Mesenchymal stem cell (in vitro differentiated cells and primary cell): Measurements from ENCODE around the gene COL11A2.

ENCODE experiments used
- DNase-seq: peaks from one replicate; pipeline ENCODE4 v3.0.0-alpha.2; 2013
- H2AFZ ChIP-seq: one replicate; pipeline ENCODE4 v1.6.1; 2013; ENCODE audit warnings: low read depth, mild to moderate bottlenecking, control low read depth, inconsistent platforms, low read length, moderate library complexity
- H2AK5ac ChIP-seq: 2 replicates; pipeline ENCODE4 v1.6.1; 2013; ENCODE audit warnings: low read length, moderate library complexity, mild to moderate bottlenecking, inconsistent platforms; ENCODE audit not compliant: severe bottlenecking
- H2BK120ac ChIP-seq: one replicate; pipeline ENCODE4 v1.6.1; 2013; ENCODE audit warnings: low read depth, mild to moderate bottlenecking, inconsistent platforms, low read length, moderate library complexity
- H2BK12ac ChIP-seq, 2 experiments: one replicate each; pipeline ENCODE4 v1.6.1; 2013; ENCODE audit warnings: inconsistent platforms in 2 of 2, low read length in 2 of 2, mild to moderate bottlenecking in 2 of 2, moderate library complexity in 2 of 2, control low read depth in 1 of 2
- H2BK15ac ChIP-seq: one replicate; pipeline ENCODE4 v1.6.1; 2013; ENCODE audit warnings: mild to moderate bottlenecking, low read depth, inconsistent platforms; ENCODE audit not compliant: poor library complexity, severe bottlenecking
- H2BK5ac ChIP-seq: 2 replicates; pipeline ENCODE4 v1.6.1; 2013; ENCODE audit warnings: low read depth, mild to moderate bottlenecking, low read length, control low read depth, inconsistent platforms; ENCODE audit not compliant: poor library complexity, severe bottlenecking
- H3K14ac ChIP-seq, 2 experiments: one replicate each; pipeline ENCODE4 v1.6.1; 2013; ENCODE audit warnings: inconsistent platforms in 2 of 2, low read length in 2 of 2, control low read depth in 1 of 2, mild to moderate bottlenecking in 1 of 2, moderate library complexity in 1 of 2
- H3K18ac ChIP-seq, 2 experiments: one replicate each; pipeline ENCODE4 v1.6.1; 2013; ENCODE audit warnings: inconsistent platforms in 2 of 2, low read length in 2 of 2, control low read depth in 1 of 2, low read depth in 1 of 2, mild to moderate bottlenecking in 1 of 2
- H3K23ac ChIP-seq, 2 experiments: one replicate each; pipeline ENCODE4 v1.6.1; 2013; ENCODE audit warnings: inconsistent platforms in 2 of 2, low read length in 2 of 2, mild to moderate bottlenecking in 2 of 2, moderate library complexity in 2 of 2, control low read depth in 1 of 2
- H3K27ac ChIP-seq: 2 replicates; pipeline ENCODE4 v1.5.1; 2013; ENCODE audit warnings: mild to moderate bottlenecking, moderate library complexity, low read length, control low read depth, inconsistent platforms; ENCODE audit not compliant: poor library complexity, severe bottlenecking
- H3K27me3 ChIP-seq, 2 experiments: 2 replicates each; pipeline versions ENCODE4 v1.6.1 to v1.7.0; 2013; ENCODE audit warnings: low read length in 2 of 2, mild to moderate bottlenecking in 2 of 2, moderate library complexity in 2 of 2, control low read depth in 1 of 2, inconsistent platforms in 1 of 2; ENCODE audit not compliant: control insufficient read depth in 1 of 2, insufficient read depth in 1 of 2
- H3K36me3 ChIP-seq, 2 experiments: 2 replicates each; pipeline versions ENCODE4 v1.6.1 to v1.7.0; 2013; ENCODE audit warnings: low read length in 2 of 2, control low read depth in 1 of 2, inconsistent platforms in 1 of 2, low read depth in 1 of 2, mild to moderate bottlenecking in 1 of 2; ENCODE audit not compliant: insufficient read depth in 2 of 2, control insufficient read depth in 1 of 2
- H3K4ac ChIP-seq, 2 experiments: one replicate each; pipeline ENCODE4 v1.6.1; 2013; ENCODE audit warnings: inconsistent platforms in 2 of 2, low read length in 2 of 2, mild to moderate bottlenecking in 2 of 2, moderate library complexity in 2 of 2, control low read depth in 1 of 2, low read depth in 1 of 2
- H3K4me1 ChIP-seq: 2 replicates; pipeline ENCODE4 v1.6.1; 2013; ENCODE audit warnings: low read depth, low read length, control low read depth; ENCODE audit not compliant: control insufficient read depth, insufficient read depth
- H3K4me2 ChIP-seq: 2 replicates; pipeline ENCODE4 v1.6.1; 2013; ENCODE audit warnings: low read length, mild to moderate bottlenecking, inconsistent platforms; ENCODE audit not compliant: poor library complexity, severe bottlenecking
- H3K4me3 ChIP-seq, 2 experiments: 2 replicates each; pipeline versions ENCODE4 v1.5.1 to v1.7.0; 2013; ENCODE audit warnings: low read length in 2 of 2, mild to moderate bottlenecking in 2 of 2, control low read depth in 1 of 2, low read depth in 1 of 2; ENCODE audit not compliant: insufficient read depth in 1 of 2
- H3K79me1 ChIP-seq: replicated peaks from 2 replicates; pipeline ENCODE4 v1.6.1; 2013; ENCODE audit warnings: mild to moderate bottlenecking, control low read depth, low read length, inconsistent platforms; ENCODE audit not compliant: poor library complexity, severe bottlenecking
- H3K9ac ChIP-seq: 2 replicates; pipeline ENCODE4 v1.7.0; 2013; ENCODE audit warnings: mild to moderate bottlenecking, low read length, moderate library complexity
- H3K9me3 ChIP-seq: 2 replicates; pipeline ENCODE4 v1.7.0; 2013; ENCODE audit warnings: mild to moderate bottlenecking, low read length; ENCODE audit not compliant: control insufficient read depth
- H4K8ac ChIP-seq: one replicate; pipeline ENCODE4 v1.6.1; 2013; ENCODE audit warnings: inconsistent platforms, mild to moderate bottlenecking, low read length, moderate library complexity
- H4K91ac ChIP-seq: one replicate; pipeline ENCODE4 v1.6.1; 2013; ENCODE audit warnings: mild to moderate bottlenecking, low read length, inconsistent platforms
- WGBS: methylation state at CpG from one replicate; pipeline ENCODE4 v1.1.7; 2013; ENCODE audit warnings: mixed read lengths; 5-methylcytosine and 5-hydroxymethylcytosine counted together

The COL11A2 gene

DNA sequence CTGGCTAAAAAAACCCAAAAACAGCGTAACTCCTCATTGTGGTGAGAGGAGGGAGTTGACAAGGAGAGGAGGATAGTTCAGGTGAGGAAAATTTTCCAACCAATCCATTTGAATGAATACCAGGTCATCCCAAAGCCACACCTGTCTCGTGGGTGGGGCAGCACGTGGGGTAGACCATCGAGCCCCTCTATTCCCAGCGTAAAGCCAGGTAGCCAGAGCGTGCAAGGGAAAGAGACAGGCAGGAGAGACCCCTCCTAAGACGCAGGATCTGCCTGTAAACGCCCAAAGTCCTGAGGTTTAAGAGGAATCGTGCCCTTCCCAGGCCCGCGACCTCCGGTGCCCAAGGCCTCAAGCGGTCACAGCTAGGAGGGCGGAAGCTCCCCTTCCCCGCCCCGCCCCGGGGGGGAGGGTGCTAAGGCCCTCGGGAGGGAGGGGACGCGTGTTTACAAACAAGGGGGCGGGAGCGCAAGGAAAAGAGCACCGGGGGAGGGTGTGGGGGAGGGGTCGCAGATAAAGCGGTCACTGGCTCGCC lies 7.5 kb upstream of the COL11A2 start:
- H3K27ac ChIP-seq: no peak overlapping the region
- no peak overlapping the region for H2AFZ ChIP-seq
- no peak overlapping the region for H2BK12ac ChIP-seq
- peaks cover 49 to 53% of the 10 kb centered on the region in 2 experiments for H3K36me3 ChIP-seq
- peak overlapping the region in 1 of 2 experiments; percentile 26 for H3K14ac ChIP-seq
- H3K23ac ChIP-seq: peak overlapping the region in 1 of 2 experiments; percentile 36
- peaks cover 37% of the 10 kb centered on the region for H3K4me1 ChIP-seq
- H2BK5ac ChIP-seq: no peak overlapping the region
- peak overlapping the region; percentile 58 for H4K91ac ChIP-seq
- peak overlapping the region; percentile 81 to 98 for H3K4me3 ChIP-seq
- H2AK5ac ChIP-seq: peak overlapping the region; percentile 47
- H4K8ac ChIP-seq: peak overlapping the region; percentile 47
- H3K27me3 ChIP-seq: no peaks in the 10 kb centered on the region
- H3K79me1 ChIP-seq: peaks cover 25% of the 10 kb centered on the region
- peak overlapping the region; percentile 61 to 84 for H3K4ac ChIP-seq
- H3K9me3 ChIP-seq: no peaks in the 10 kb centered on the region
- H3K4me2 ChIP-seq: peak overlapping the region; percentile 82
- WGBS: 1% methylated on average over 17 of the region's 26 CpGs
- DNase-seq: peak; percentile 79
- H2BK15ac ChIP-seq: peak overlapping the region; percentile 98
- H3K18ac ChIP-seq: peak overlapping the region; percentile 62 to 93
- H2BK120ac ChIP-seq: peak overlapping the region; percentile 78
- H3K9ac ChIP-seq: peak overlapping the region; percentile 100

- H2BK12ac ChIP-seq: no peak overlapping the region
- H2BK5ac ChIP-seq: no peak overlapping the region
Measured at GRCh38 chr6:33198853-33199436, 6.7 kb upstream of the COL11A2 start.

GRCh38 chr6:33198159-33198852 lies 6.0 kb upstream of the COL11A2 start:
- Histone ChIP-seq H3K14ac (no peak overlapping the region), H3K36me3 (peaks cover 55% of the 10 kb centered on the region in 2 experiments), H2BK12ac (peak overlapping the region in 1 of 2 experiments; percentile 12), H3K23ac (no peak overlapping the region), H3K4me3 (peak overlapping the region in 1 of 2 experiments; percentile 51), H2BK120ac (no peak overlapping the region), H3K4me2 (peak overlapping the region; percentile 24), H3K79me1 (peaks cover 25% of the 10 kb centered on the region), H2AK5ac (no peak overlapping the region), H3K27me3 (no peaks in the 10 kb centered on the region), H3K27ac (no peak overlapping the region), H2AFZ (no peak overlapping the region), H4K91ac (no peak overlapping the region), H3K9me3 (no peaks in the 10 kb centered on the region), H2BK5ac (no peak overlapping the region), H3K18ac (no peak overlapping the region), H2BK15ac (no peak overlapping the region), H3K9ac (peak overlapping the region; percentile 21), H3K4me1 (peaks cover 28% of the 10 kb centered on the region), H3K4ac (no peak overlapping the region), H4K8ac (no peak overlapping the region)
- WGBS: 90% methylated on average over 4 of the region's 6 CpGs
- no peak for DNase-seq

More at GRCh38 chr6:33198853-33199436, 6.7 kb upstream of the COL11A2 start:
- no peak overlapping the region for H3K14ac ChIP-seq
- no peak overlapping the region for H2BK120ac ChIP-seq
- no peak overlapping the region for H2BK15ac ChIP-seq
- H3K23ac ChIP-seq: no peak overlapping the region
- no peak overlapping the region for H3K27ac ChIP-seq
- peaks cover 56 to 58% of the 10 kb centered on the region in 2 experiments for H3K36me3 ChIP-seq
- WGBS: 60% methylated on average over 2 of the region's 3 CpGs
- no peak overlapping the region for H3K4ac ChIP-seq
- no peak for DNase-seq
- H3K9me3 ChIP-seq: no peaks in the 10 kb centered on the region
- peak overlapping the region; percentile 82 for H3K4me2 ChIP-seq
- H4K91ac ChIP-seq: no peak overlapping the region
- H2AFZ ChIP-seq: no peak overlapping the region
- H3K18ac ChIP-seq: no peak overlapping the region
- H3K9ac ChIP-seq: peak overlapping the region; percentile 100
- peaks cover 34% of the 10 kb centered on the region for H3K4me1 ChIP-seq
- H3K27me3 ChIP-seq: no peaks in the 10 kb centered on the region
- H2AK5ac ChIP-seq: no peak overlapping the region
- H3K4me3 ChIP-seq: peak overlapping the region; percentile 12 to 98
- H4K8ac ChIP-seq: no peak overlapping the region
- peaks cover 25% of the 10 kb centered on the region for H3K79me1 ChIP-seq

DNA sequence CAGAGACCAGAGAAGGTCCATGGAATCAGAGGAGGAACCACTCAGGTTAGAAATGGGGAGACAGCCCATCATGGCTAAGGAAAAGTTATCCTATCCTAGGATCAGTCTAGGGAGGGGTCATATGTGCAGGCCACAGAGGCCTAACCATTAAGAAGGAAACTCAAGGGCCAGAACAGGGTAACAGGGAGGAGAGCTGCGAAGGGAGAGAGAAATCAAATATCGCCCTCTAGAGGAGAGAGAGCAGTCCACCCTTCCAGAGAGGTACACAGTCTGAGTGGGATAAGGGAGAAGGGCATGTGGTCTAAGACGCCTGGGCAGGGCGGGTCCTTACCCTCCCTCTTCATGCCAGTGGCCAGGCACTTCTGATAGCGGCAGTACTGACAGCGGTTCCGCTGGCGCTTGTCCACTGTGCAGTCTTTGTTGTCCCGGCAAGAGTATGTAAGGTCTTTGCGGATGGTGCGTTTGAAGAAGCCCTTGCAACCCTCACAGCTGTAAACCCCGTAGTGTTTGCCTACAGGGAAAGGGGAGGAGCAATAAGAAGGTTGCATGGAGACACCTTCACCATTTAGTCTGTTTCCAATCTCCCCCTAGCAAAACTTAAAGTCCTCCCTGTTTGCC lies 5.3 kb upstream of the COL11A2 start:
- H4K91ac ChIP-seq: no peak overlapping the region
- peaks cover 0 to 5% of the 10 kb centered on the region in 2 experiments for H3K27me3 ChIP-seq
- no peak overlapping the region for H3K23ac ChIP-seq
- H3K9ac ChIP-seq: peak overlapping the region; percentile 49
- H3K14ac ChIP-seq: no peak overlapping the region
- H2BK12ac ChIP-seq: no peak overlapping the region
- WGBS: 60% methylated on average over 12 of the region's 12 CpGs
- H2BK15ac ChIP-seq: no peak overlapping the region
- no peak overlapping the region for H3K4ac ChIP-seq
- no peaks in the 10 kb centered on the region for H3K9me3 ChIP-seq
- H2BK5ac ChIP-seq: no peak overlapping the region
- peaks cover 48 to 49% of the 10 kb centered on the region in 2 experiments for H3K36me3 ChIP-seq
- H3K18ac ChIP-seq: no peak overlapping the region
- no peak overlapping the region for H3K27ac ChIP-seq
- H4K8ac ChIP-seq: no peak overlapping the region
- H2AK5ac ChIP-seq: no peak overlapping the region
- no peak overlapping the region for H3K4me3 ChIP-seq
- peaks cover 25% of the 10 kb centered on the region for H3K79me1 ChIP-seq
- peak; percentile 80 for DNase-seq
- no peak overlapping the region for H2BK120ac ChIP-seq
- H2AFZ ChIP-seq: no peak overlapping the region
- H3K4me2 ChIP-seq: no peak overlapping the region
- peaks cover 33% of the 10 kb centered on the region for H3K4me1 ChIP-seq
